H1 (cell line): ENCODE results near the gene LAYN. TPM values are rescaled to one million over a fixed set of nuclear protein-coding genes. Genes with fewer than 3 reads are reported as not detected.

Experiments used
- CTCF ChIA-PET: fragments of 300-600 bp; sonication (Branson Sonifier 250); formaldehyde crosslinking; loops from one replicate; lab custom pipeline; 2021; ENCODE audit not compliant: partially characterized antibody; lab: Charles Lee
- POLR2A ChIA-PET: fragments of 300-600 bp; sonication (Branson Sonifier 250); formaldehyde crosslinking; loops from one replicate; lab custom pipeline; 2021; ENCODE audit warnings: inconsistent platforms; ENCODE audit not compliant: partially characterized antibody; lab: Charles Lee
- DNase-seq, 2 experiments: peaks; one replicate each; pipeline versions ENCODE4 v3.0.0 to v3.0.0-alpha.2; 2010 to 2022; ENCODE audit warnings: low spot score in 2 of 2, low read depth in 1 of 2, mixed read lengths in 1 of 2
- FAIRE-seq: peaks from 2 replicates; lab custom pipeline; 2011; peaks lifted over from hg19 to GRCh38; lab: Jason Lieb, UNC
- H2AFZ ChIP-seq: 2 replicates; pipeline ENCODE4 v1.8.1; 2012; ENCODE audit warnings: low read length, inconsistent platforms
- H2AK5ac ChIP-seq: 2 replicates; pipeline ENCODE4 v1.6.1; 2013; ENCODE audit warnings: low read depth, low read length
- H2BK120ac ChIP-seq: replicated peaks from 2 replicates; pipeline ENCODE3; 2013; ENCODE audit warnings: low read depth, low read length, inconsistent platforms
- H2BK12ac ChIP-seq: 2 replicates; pipeline ENCODE4 v1.6.1; 2013; ENCODE audit warnings: low read depth, low read length
- H2BK15ac ChIP-seq: 2 replicates; pipeline ENCODE4 v1.6.1; 2013; ENCODE audit warnings: low read length
- H2BK20ac ChIP-seq: 2 replicates; pipeline ENCODE4 v1.6.1; 2013; ENCODE audit warnings: low read length
- H2BK5ac ChIP-seq: 2 replicates; pipeline ENCODE4 v1.6.1; 2013; ENCODE audit warnings: low read depth, low read length
- H3K14ac ChIP-seq: 2 replicates; pipeline ENCODE4 v1.6.1; 2013; ENCODE audit warnings: inconsistent platforms; ENCODE audit not compliant: insufficient read length
- H3K18ac ChIP-seq: 2 replicates; pipeline ENCODE4 v1.6.1; 2013; ENCODE audit warnings: low read length; ENCODE audit errors: extremely low read depth
- H3K23ac ChIP-seq: 2 replicates; pipeline ENCODE4 v1.6.1; 2013; ENCODE audit warnings: inconsistent platforms; ENCODE audit not compliant: insufficient read length
- H3K23me2 ChIP-seq: 2 replicates; pipeline ENCODE4 v1.6.1; 2013; ENCODE audit warnings: low read depth, low read length
- H3K27ac ChIP-seq: 2 replicates; pipeline ENCODE4 v1.6.1; 2011; ENCODE audit warnings: low read depth, low read length, inconsistent platforms
- H3K27me3 ChIP-seq, 4 experiments: replicated peaks in 1 of 4; 1 replicate in 1 of 4; 2 replicates in 3 of 4; pipeline versions ENCODE4 v1.6.1 to v1.8.1; 2011 to 2013; ENCODE audit warnings: low read length in 3 of 4, mild to moderate bottlenecking in 3 of 4, inconsistent platforms in 2 of 4, mixed read lengths in 2 of 4, moderate library complexity in 1 of 4; ENCODE audit not compliant: control insufficient read depth in 3 of 4, insufficient read depth in 3 of 4; ENCODE audit errors: extremely low read depth in 1 of 4
- H3K36me3 ChIP-seq, 4 experiments: 2 replicates each; pipeline versions ENCODE4 v1.6.1 to v1.8.1; 2011 to 2013; ENCODE audit warnings: mild to moderate bottlenecking in 4 of 4, low read length in 3 of 4, moderate library complexity in 2 of 4, control low read depth in 1 of 4, inconsistent platforms in 1 of 4; ENCODE audit not compliant: insufficient read depth in 4 of 4, control insufficient read depth in 2 of 4
- H3K4ac ChIP-seq: replicated peaks from 2 replicates; pipeline ENCODE3; 2013; ENCODE audit warnings: low read length, low read depth, mixed read lengths, inconsistent platforms; ENCODE audit not compliant: insufficient read length
- H3K4me1 ChIP-seq, 4 experiments: replicated peaks in 1 of 4; 1 replicate in 1 of 4; 2 replicates in 3 of 4; pipeline versions ENCODE4 v1.6.1 to v1.8.1; 2011 to 2013; ENCODE audit warnings: low read length in 3 of 4, inconsistent platforms in 2 of 4, mixed read lengths in 1 of 4; ENCODE audit not compliant: insufficient read depth in 4 of 4, control insufficient read depth in 3 of 4
- H3K4me2 ChIP-seq, 2 experiments: 2 replicates each; pipeline versions ENCODE4 v1.6.1 to v1.8.1; 2011 to 2013; ENCODE audit warnings: low read depth in 2 of 2, low read length in 2 of 2, control low read depth in 1 of 2, inconsistent platforms in 1 of 2, mild to moderate bottlenecking in 1 of 2; ENCODE audit not compliant: insufficient read depth in 1 of 2
- H3K4me3 ChIP-seq, 4 experiments: fragments of 200-600, 300-600 bp in 1 of 4; sonication (generic), shearing (Covaris generic), sonication (Bioruptor Twin) in 1 of 4; 2 replicates each; pipeline versions ENCODE4 v1.5.1 to v1.8.1; 2011 to 2016; ENCODE audit warnings: low read length in 4 of 4, low read depth in 3 of 4, control low read depth in 2 of 4, inconsistent platforms in 2 of 4, mild to moderate bottlenecking in 2 of 4, mixed read lengths in 1 of 4, moderate library complexity in 1 of 4; ENCODE audit not compliant: insufficient read depth in 2 of 4; ENCODE audit errors: extremely low read depth in 1 of 4
- H3K56ac ChIP-seq: replicated peaks from 2 replicates; pipeline ENCODE3; 2013; ENCODE audit warnings: low read depth, mild to moderate bottlenecking, mixed read lengths, low read length, inconsistent platforms; ENCODE audit not compliant: insufficient read length
- H3K79me1 ChIP-seq: 2 replicates; pipeline ENCODE4 v1.6.1; 2013; ENCODE audit warnings: low read depth, low read length, control low read depth
- H3K79me2 ChIP-seq, 2 experiments: 2 replicates each; pipeline versions ENCODE4 v1.6.1 to v1.8.1; 2012 to 2013; ENCODE audit warnings: low read length in 2 of 2, mild to moderate bottlenecking in 2 of 2, inconsistent platforms in 1 of 2; ENCODE audit not compliant: insufficient read depth in 2 of 2, control insufficient read depth in 1 of 2
- H3K9ac ChIP-seq, 4 experiments: replicated peaks in 1 of 4; 1 replicate in 1 of 4; 2 replicates in 3 of 4; pipeline versions ENCODE4 v1.6.1 to v1.8.1; 2011 to 2013; ENCODE audit warnings: low read depth in 3 of 4, low read length in 3 of 4, control low read depth in 2 of 4, mild to moderate bottlenecking in 2 of 4, moderate library complexity in 2 of 4, inconsistent platforms in 1 of 4; ENCODE audit errors: extremely low read depth in 1 of 4
- H3K9me3 ChIP-seq, 2 experiments: 2 replicates each; pipeline versions ENCODE4 v1.6.1 to v1.8.1; 2012 to 2013; ENCODE audit warnings: mild to moderate bottlenecking in 2 of 2, moderate library complexity in 2 of 2, control low read depth in 1 of 2, inconsistent platforms in 1 of 2, low read depth in 1 of 2, low read length in 1 of 2, mixed read lengths in 1 of 2; ENCODE audit not compliant: insufficient read depth in 2 of 2
- H4K20me1 ChIP-seq, 2 experiments: replicated peaks in 1 of 2; 2 replicates each; pipeline versions ENCODE3 to v1.8.1; 2011 to 2013; ENCODE audit warnings: inconsistent platforms in 2 of 2, low read length in 2 of 2, mild to moderate bottlenecking in 1 of 2; ENCODE audit not compliant: insufficient read depth in 2 of 2, control insufficient read depth in 1 of 2
- H4K5ac ChIP-seq: 2 replicates; pipeline ENCODE4 v1.6.1; 2013; ENCODE audit warnings: low read length, low read depth, mixed read lengths, inconsistent platforms; ENCODE audit not compliant: insufficient read length
- H4K8ac ChIP-seq: 2 replicates; pipeline ENCODE4 v1.8.0; 2013; ENCODE audit warnings: mild to moderate bottlenecking, moderate library complexity, low read length, inconsistent platforms; ENCODE audit not compliant: insufficient read depth; ENCODE audit errors: extremely low read depth
- H4K91ac ChIP-seq: replicated peaks from 2 replicates; pipeline ENCODE3; 2013; ENCODE audit warnings: low read length, mixed read lengths, inconsistent platforms; ENCODE audit not compliant: insufficient read length
- BACH1 ChIP-seq: IDR thresholded peaks from 2 replicates; pipeline ENCODE4 v1.6.1; 2012; ENCODE audit warnings: low read length, improper control_type of control experiment
- CHD1 ChIP-seq: IDR thresholded peaks from 2 replicates; pipeline ENCODE4 v1.6.1; 2012; ENCODE audit warnings: low read depth, low read length, improper control_type of control experiment
- CTBP2 ChIP-seq: IDR thresholded peaks from 2 replicates; pipeline ENCODE4 v1.7.0; 2011; ENCODE audit warnings: borderline replicate concordance, mild to moderate bottlenecking, moderate library complexity, mixed read lengths, low read length; ENCODE audit not compliant: insufficient read depth, insufficient read length
- FOSL1 ChIP-seq: IDR thresholded peaks from 2 replicates; pipeline ENCODE4 v1.6.1; 2011; ENCODE audit warnings: mild to moderate bottlenecking, low read depth, low read length, moderate library complexity; ENCODE audit not compliant: insufficient read depth
- HDAC2 ChIP-seq, 2 experiments: fragments of 300-600 bp in 1 of 2; sonication (generic) in 1 of 2; IDR thresholded peaks; 2 replicates each; pipeline ENCODE4 v1.6.1; 2011 to 2012; ENCODE audit warnings: low read depth in 2 of 2, low read length in 2 of 2, mild to moderate bottlenecking in 2 of 2, moderate library complexity in 2 of 2, borderline replicate concordance in 1 of 2, inconsistent platforms in 1 of 2
- JUN ChIP-seq: IDR thresholded peaks from 2 replicates; pipeline ENCODE4 v1.6.1; 2011; ENCODE audit warnings: low read depth, mild to moderate bottlenecking, improper control_type of control experiment, low read length
- RFX5 ChIP-seq: IDR thresholded peaks from 2 replicates; pipeline ENCODE4 v1.6.1; 2011; ENCODE audit warnings: low read depth, low read length, improper control_type of control experiment, borderline replicate concordance
- SAP30 ChIP-seq: fragments of 300-600 bp; sonication (generic); IDR thresholded peaks from 2 replicates; pipeline ENCODE4 v1.7.1; 2012; ENCODE audit warnings: low read length, moderate library complexity, mild to moderate bottlenecking, inconsistent platforms; ENCODE audit not compliant: insufficient read depth, insufficient replicate concordance
- SP2 ChIP-seq: IDR thresholded peaks from 2 replicates; pipeline ENCODE4 v1.6.1; 2012; ENCODE audit warnings: mild to moderate bottlenecking, low read length, inconsistent platforms
- TAF1 ChIP-seq: IDR thresholded peaks from 2 replicates; pipeline ENCODE4 v1.6.1; 2011; ENCODE audit warnings: mild to moderate bottlenecking, low read depth, low read length
- USF2 ChIP-seq: IDR thresholded peaks from 2 replicates; pipeline ENCODE4 v1.6.1; 2011; ENCODE audit warnings: low read length, improper control_type of control experiment
- WGBS, 2 experiments: shearing (Covaris generic) in 1 of 2; methylation state at CpG; one replicate each; pipeline versions ENCODE4 v1.1.6 to v1.1.7; 2013 to 2015; ENCODE audit warnings: low lambda C conversion rate in 2 of 2, mixed read lengths in 2 of 2, inconsistent platforms in 1 of 2, low coverage in 1 of 2, missing lambda C conversion rate in 1 of 2; ENCODE audit not compliant: insufficient replicate concordance in 2 of 2, insufficient coverage in 1 of 2, insufficient read length in 1 of 2; ENCODE audit errors: extremely low coverage in 1 of 2, missing lambda C conversion rate in 1 of 2; 5-methylcytosine and 5-hydroxymethylcytosine counted together
- polyA plus RNA-seq, 7 experiments: library from polyadenylated mRNA; depleted of rRNA in 3 of 7; stranded (reverse) in 5 of 7; unstranded in 2 of 7; fragments of >200 nt in 5 of 7; fragments of 200-250 nt in 2 of 7; gene quantifications; 1 replicate in 5 of 7; 2 replicates in 1 of 7; 4 replicates in 1 of 7; pipeline versions ENCODE4 v1.2.1 to v1.2.3, GENCODE V29; 2011 to 2013; ENCODE audit warnings: missing spikeins in 2 of 7, mixed read lengths in 2 of 7
- total RNA-seq: library from RNA; stranded (reverse); fragmentation: NEBNext Ultra II Directional; extraction: Animal tissue kit (Norgen Biotek cat#: 25700); gene quantifications from 2 replicates; pipeline ENCODE4 v1.2.1, GENCODE V29; 2021

The LAYN gene
- total and polyA plus RNA-seq, 2 of the 8 experiments (the other 6 are each of a cell fraction or from before 2014, with no cell fraction given) = 4.2 to 9.3 TPM

- Histone ChIP-seq H3K36me3 (no peaks in the 10 kb centered on the region), H4K91ac (no peak overlapping the region), H2BK5ac (no peak overlapping the region), H2AFZ (no peak overlapping the region), H3K4me2 (no peak overlapping the region), H3K14ac (no peak overlapping the region), H3K18ac (no peak overlapping the region), H4K5ac (no peak overlapping the region), H3K27ac (no peak overlapping the region), H3K4ac (no peak overlapping the region), H2BK20ac (no peak overlapping the region), H3K9me3 (no peaks in the 10 kb centered on the region), H3K56ac (no peak overlapping the region), H3K27me3 (no peaks in the 10 kb centered on the region), H4K20me1 (no peaks in the 10 kb centered on the region), H4K8ac (no peak overlapping the region), H3K79me1 (no peaks in the 10 kb centered on the region), H2BK120ac (no peak overlapping the region), H3K79me2 (no peaks in the 10 kb centered on the region), H3K4me1 (no peaks in the 10 kb centered on the region), H2AK5ac (no peak overlapping the region), H3K4me3 (no peak overlapping the region), H2BK12ac (no peak overlapping the region), H3K23ac (no peak overlapping the region), H2BK15ac (no peak overlapping the region), H3K23me2 (no peaks in the 10 kb centered on the region), H3K9ac (no peak overlapping the region)
- no peak for DNase-seq
- CTCF ChIA-PET = interaction anchor here (1.0 to 1.2 kb wide), 2 partner anchors 11 to 13 kb away, joined by 3 to 5 read pairs; no protein-coding TSS in a partner anchor
- POLR2A ChIA-PET = no interaction called here
- TF ChIP-seq TAF1 (no peak), HDAC2 (IDR thresholded peaks at IDR 0.05; ENCODE audit: borderline replicate concordance in 1 of 2, low read depth in 2 of 2, low read length in 2 of 2) (no peak), CTBP2 (no peak), USF2 (no peak), CHD1 (no peak), BACH1 (no peak), SAP30 (no peak), RFX5 (no peak), JUN (no peak), FOSL1 (no peak), SP2 (no peak)
- no peak for FAIRE-seq
- 81% methylated on average over 1 of the region's 1 CpG; no CpG with 5 or more reads in 1 of the 2 experiments for WGBS, 2 experiments
Observed at GRCh38 chr11:111524056-111524455, 16.5 kb upstream of the LAYN start.
